Measurements from ENCODE around the gene RANBP6.
A peak's percentile ranks its signal among the peaks of the same experiment; 100 is the strongest.
"Not testable (repeated sequence)": the region's sequence is repeated elsewhere in the genome, so short reads cannot be mapped to it uniquely, and the experiment has no call there.

RANBP6 gene

DNA sequence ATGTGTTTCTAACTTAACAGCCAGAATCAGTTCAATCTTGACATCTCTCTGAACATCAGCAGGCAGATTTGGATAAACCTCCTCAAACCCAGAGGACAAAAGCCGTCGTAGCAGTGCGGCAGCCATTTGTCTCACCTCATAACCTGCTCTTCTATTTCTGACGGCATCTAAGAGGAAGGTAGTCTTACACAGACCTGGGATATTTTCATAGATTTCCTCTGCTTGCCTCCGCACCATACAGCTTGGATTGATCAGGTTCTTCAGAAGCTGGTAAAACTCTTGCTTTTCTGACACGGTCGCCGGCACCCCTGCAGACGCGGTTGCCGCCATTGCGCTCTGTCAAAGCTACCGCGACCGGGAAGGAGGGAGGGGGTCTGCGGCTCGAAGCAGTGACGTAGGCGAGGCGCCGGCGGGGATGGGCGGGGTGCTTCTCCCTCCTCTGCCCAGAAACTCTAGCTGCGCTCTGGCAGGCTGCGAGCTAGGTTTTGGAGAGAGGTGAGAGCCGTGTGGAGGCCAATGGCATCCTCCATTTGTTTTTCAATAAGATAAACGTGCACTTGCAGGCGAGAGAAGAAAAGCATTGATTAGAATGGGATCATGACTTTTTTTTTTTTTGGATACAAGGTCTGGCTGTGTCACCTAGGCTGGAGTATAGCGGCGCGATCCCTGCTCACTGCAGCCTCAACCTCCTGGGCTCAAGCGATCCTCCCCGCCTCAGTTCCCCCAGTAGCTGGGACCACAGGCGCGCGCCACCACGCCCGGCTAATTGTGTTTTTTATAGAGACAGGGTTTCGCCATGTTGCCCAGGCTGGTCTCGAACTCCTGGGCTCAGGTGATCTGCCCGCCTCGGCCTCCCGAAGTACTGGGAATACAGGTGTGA lies at the start of gene RANBP6:
TSS of gene RANBP6 (minus strand) at position 347 of the 880 bp plus-strand sequence. CDS start at position 330, 17 bp downstream.
- peak; percentile 81 for DNase-seq

DNA sequence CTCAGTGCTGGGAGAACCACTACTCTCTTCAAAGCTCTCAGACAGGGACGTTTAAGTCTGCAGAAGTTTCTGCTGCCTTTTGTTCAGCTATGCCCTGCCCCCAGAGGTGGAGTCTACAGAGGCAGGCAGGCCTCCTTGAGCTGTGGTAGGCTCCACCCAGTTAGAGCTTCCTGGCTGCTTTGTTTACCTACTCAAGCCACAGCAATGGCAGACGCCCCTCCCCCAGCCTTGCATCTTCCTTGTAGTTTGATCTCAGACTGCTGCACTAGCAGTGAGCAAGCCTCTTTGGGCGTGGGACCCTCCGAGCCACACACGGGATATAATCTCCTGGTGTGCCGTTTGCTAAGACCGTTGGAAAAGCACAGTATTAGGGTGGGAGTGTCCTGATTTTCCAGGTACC lies 47.7 kb upstream of the RANBP6 start:
- DNase-seq = not testable (repeated sequence)

DNA sequence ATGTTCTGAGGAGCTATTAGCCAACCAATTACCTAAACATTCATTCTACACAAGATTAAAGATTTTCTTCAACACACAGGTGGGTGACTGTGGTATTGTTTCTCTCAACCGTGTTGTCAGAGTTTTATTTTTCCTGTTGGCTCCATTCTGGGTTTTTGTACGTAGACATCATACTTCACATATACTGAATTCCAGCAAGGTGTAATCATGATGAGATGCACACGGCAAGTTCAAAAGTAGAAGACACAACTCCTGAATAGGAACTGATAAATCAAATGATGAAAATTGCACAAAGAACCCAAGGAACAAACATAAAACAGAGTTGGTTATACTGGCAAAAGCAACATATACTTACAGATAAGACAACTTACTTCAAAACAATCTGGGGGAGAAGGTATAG lies 40.2 kb upstream of the RANBP6 start:
- DNase-seq = no peak

DNA sequence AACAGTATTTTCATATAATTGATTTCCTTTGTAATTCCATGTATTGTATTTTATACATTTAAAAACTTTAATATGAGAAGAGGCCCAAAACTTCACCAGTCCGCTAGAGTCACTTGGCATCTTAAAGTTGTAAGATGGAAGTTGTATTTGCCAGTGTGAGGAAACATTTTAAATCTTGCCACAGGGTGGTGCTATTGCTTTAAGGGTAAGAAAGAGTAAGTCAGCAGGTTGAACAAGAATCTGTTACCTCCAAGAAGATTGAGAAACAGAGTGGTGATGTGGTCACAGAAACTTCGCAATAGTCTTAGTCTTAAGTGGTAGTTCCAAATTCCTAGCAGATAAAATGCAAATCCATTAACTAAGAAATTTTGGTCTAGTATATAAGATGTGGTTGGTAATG lies 39.8 kb upstream of the RANBP6 start:
- DNase-seq = peak; percentile 33

DNA sequence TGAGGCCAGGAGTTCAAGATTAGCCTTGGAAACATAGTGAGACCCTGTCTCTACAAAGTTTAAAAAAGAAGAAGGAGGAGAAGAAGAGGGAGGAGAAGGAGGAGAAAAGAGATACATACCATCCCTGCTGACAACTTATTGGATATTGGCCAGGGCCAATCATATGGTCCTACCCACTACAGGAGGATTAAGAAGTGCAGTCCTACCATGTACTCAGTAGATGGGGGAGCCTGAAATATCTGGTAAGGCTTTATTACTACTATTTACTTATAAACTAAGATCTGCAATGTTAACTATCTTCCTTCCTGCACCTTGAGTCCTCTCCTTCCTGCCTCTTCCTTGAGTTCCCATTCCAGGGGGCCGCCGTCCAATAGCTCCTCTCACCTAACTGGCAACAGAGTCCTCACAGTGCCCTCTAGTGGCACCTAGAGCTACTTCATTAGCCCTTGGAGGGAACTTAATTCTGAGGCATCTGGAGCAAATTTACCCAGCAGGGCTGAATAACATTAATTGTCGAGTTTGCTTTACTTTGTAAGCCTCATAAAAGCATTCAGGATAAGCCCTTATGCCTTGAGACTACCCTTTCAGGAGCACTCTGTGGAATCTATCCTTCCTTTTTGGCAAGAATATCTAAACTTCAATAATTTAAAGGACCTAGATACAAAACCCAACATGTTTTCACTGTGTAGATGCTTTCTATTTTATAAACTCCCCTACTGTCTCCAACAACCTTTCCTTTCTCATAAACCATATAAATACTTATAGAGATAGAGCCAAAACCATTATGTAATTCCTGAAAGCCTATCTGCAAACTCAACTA lies 39.1 kb upstream of the RANBP6 start:
- DNase-seq = peak; percentile 37

DNA sequence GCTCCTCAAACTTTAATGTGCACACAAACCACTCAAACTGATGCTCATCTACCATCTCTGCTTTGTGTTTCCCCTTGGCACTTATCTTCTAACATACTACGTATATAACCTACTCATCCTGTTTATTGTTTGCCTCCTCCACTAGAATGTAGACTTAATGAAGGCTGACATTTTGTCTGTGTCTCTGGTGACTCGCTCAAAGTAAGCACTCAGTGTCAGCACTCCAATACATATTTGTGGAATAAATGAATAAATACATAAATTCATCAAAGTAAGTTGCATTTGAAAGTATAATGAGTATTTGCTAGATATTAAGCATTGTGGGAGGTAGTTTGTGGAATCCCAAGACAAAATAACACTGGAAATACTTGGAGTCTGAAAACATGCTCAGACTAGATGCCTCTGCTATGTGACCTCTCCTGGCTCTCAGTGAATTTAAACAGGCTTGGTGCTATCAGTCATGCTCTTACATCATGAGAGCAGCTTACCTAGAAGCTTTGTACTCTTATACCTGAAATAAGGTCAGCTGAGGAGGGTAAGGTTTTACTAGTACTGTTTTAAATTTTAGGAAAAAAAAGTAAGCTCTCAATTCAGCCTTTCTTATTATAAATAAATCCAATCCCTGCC lies 37.0 kb upstream of the RANBP6 start:
- no peak for DNase-seq

DNA sequence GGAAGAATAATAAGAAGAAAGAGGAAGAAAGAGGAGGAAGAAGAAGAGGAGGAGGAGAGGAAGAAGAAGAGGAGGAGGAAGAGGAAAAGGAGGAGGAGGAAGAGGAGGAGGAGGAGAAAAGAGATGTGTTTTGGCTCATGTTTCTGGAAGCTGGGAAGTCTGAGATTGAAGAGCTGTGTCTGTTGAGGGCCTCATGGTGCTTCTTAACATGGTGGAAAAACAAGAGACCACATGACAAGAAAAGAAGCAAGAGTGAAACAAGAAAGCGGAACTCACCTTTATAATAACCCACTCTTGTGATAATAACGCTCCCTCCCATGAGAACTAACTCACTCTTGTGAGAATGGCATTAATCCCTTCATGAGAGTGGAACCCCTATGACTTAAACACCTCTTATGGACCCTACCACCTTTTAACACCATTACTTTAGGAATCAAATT lies 36.1 kb upstream of the RANBP6 start:
- no peak for DNase-seq

DNA sequence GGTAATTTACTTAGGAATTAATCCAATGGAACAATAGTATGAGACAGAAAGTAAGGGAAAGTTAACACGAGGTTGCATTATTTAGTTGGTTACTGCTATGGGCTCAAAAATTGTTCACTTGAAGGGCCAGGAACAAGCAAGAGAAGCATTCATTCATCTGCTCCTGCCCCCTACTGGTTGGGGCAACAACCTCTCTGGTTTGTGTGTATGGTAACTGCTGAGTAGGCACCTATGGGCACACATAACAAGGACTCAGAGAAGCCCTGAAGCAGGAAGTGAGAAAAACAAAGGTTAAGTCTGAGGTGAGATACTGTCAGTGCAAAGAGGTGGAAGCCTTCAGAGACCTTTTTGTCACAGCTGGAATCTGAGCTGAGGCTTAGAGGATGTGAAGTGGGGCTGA lies 34.4 kb upstream of the RANBP6 start:
- no peak for DNase-seq

DNA sequence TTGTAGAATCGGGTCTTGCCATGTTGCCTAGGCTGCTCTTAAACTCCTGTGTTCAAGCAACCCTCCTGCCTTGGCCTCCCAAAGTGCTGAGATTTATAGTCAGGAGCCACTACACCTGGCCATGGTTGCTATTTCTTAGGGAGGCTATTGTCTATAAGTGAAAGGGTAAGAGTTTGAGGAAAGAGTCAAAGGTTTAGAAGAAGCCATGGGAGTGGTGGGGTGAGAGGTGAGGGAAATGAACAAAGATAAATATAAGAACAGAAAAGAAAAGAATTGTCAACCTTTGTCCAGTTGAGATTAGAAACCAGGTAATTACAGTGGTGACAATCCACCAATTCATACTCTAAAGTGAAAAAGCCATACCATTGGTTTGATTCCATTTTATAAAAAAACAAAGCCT lies 32.6 kb upstream of the RANBP6 start:
- no peak for DNase-seq

DNA sequence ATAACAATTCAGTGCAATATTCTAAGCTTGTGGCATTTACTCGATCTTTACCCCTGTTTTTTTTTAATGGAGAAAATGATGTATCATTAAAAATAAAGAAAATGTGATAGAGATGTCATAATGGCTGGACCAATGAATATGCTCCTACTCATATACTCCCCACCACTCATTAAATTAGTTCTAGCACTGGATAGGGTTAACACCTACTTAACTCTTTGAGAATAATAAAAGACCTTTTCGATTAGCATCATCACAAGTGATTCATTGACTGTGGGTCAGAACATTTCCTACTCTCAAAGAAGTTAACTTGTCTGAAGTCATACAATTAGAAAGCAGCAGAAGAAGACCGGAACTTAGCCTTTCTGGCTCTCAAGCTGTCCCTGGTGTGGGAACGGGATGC lies 31.6 kb upstream of the RANBP6 start:
- no peak for DNase-seq

DNA sequence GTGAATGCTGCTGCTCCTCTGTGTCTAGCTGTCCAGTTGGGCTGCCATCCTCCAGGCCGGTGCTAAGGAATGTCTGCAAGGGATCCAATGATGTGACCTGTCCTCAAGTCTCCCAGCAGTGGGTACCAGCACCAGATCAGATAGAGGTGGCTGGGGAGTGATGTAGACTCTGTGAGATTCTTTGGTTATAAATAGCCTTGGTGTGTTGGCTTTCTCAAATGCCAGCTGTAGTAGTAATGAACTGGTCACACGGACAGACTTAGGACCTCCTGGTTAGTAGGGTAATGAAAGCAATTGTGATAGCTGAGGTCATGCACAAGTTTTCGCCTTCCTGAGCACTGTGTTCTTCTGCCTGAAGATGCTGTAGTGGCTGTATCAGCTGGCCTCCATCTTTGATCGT lies 29.9 kb upstream of the RANBP6 start:
- no peak for DNase-seq

DNA sequence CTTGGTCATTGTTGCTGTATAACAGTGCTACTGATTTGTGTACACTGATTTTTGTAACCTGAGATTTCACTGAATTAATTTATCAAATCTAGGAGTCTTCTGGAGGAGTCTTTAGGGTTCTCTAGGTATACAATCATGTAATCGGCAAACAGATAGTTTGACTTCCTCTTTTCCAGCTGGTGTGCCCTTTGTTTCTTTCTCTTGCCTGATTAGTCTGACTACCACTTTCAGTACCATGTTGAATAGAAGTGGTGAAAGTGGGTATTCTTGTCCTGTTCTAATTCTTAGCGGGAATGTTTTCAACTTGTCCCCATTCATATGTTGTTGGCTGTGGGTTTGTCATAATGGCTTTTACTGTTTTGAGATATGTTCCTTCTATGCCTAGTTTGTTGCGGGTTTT lies 24.7 kb upstream of the RANBP6 start:
- DNase-seq = no peak

DNA sequence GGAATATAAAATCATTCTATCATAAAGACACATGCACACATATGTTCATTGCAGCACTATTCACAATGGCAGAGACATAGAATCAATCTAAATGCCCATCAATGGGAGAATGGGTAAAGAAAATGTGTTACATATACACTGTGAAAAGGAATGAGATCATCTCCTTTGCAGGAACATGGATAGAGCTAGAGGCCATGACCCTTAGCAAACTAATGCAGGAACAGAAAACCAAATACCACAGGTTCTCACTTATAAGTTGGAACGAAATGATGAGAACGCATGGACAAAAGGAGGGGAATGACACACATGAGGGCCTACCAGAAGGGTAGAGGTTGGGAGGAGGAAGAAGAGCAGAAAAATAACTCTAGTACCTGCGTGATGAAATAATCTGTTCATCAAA lies 21.0 kb upstream of the RANBP6 start:
- no peak for DNase-seq

DNA sequence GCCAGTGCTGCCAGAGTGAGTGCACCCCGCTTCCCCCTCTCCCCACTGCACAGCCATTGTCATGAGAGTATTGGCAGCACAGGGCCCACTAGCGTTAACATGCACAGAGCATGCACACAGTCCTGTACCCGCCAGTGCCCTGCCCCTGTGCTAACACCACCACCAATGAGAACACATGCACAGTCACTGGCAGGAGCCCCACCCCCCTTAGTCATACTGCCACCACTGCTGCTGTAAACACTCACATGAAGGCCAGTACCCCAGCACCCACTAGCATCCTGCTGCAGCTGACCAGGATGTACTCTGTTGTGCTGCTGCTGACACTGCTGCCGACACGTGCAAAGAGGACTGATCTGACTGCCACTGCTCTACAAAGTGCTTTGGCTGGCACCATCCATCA lies 19.5 kb upstream of the RANBP6 start:
- no peak for DNase-seq

DNA sequence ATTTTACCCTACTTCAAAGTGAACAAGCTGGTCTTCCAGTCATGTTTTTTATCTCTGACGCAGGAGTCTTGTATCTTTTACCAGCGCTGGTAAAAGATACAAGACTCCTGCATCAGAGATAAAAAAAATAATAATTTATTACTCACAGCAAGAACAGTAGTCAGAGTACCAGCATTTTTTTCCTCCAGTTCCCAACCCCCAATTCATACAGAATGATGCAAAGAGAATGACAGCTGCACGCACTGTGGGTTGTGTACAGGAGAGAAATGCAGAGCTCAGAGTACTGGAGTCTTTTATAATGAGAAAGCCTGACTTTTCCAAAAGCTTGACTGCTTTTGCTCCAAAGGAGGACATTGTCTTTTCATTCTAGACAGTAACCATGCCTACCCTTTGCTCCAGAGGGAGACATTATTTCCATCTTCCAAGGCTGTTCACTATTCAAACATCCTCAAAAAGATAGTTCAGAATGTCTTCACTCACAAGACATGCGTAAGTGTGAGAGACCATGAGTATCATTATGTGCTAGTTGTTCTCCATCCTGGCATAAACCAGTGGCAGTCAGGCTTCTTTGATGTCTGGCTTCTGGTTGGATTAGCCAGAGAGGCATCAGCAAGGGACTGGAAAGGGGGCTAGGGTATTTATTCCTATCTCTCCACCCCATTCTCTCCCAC lies 14.3 kb upstream of the RANBP6 start:
- no peak for DNase-seq

DNA sequence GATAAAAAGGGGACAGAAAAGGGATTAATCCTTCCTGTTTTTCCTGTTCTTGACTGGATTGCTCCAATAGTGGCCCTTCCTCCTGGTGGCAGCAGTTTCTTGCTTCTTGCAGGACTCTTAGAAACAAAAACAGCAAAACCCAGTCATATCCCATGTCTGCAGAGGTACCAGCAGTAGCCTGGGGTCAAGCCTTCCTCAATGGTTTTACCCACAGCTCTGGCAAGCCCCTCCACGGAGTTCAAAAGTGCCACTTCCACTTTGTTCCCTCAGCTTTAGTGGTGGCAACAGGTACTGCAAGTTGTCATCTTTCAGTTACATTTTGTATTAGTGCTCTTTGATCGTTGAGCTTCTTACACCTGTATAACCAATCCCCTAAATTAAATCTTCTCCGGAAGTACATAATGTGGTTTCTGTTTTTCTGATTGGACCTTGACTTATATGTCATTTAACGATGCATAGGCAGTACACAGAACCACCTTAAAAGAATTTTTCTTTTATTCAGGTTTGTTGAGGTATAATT lies 8.7 kb upstream of the RANBP6 start:
- no peak for DNase-seq

DNA sequence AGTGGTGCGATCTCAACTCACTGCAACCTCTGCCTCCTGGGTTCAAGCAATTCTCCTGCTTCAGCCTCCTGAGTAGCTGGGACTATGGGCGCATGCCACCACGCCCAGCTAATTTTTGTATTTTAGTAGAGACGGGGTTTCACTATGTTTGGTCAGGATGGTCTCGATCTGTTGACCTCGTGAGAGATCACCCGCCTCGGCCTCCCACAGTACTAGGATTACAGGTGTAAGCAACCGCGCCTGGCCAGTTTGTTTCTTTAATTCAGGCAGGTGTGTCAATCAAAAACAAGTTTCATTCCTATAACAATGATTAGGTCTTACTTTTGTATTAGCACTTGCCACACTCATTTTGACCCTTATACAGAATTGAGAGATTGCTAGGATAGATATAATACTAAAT lies 1.6 kb upstream of the RANBP6 start:
- not testable (repeated sequence) for DNase-seq

DNA sequence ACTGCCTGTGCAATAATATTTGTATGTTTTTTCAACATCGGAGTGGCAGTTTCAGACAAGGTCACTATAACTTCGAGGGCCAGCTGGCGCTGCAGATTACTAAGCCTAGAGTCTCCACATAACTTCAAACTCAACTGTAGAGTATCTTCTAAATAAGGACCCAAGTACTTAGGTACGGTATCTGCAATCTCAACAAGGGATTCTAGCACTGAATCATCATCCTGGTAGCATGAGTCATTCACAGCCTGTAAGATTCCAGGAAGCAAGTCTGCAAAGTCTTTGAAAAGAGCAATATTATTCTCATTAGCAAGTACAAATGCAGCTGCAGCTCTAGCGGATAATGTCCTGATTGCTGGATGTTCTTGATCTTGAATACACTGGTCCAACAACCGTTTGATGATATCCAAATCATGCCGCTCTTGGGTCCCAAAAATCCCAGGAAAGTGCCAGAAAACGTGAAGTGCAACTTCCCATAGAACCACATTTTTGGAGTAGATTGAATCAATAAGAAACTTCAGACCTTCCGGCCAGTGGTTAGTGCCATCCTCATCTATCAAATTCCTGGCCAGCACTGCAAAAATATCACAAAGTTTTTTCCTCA lies 654 bp downstream of the RANBP6 start:
- no peak for DNase-seq

DNA sequence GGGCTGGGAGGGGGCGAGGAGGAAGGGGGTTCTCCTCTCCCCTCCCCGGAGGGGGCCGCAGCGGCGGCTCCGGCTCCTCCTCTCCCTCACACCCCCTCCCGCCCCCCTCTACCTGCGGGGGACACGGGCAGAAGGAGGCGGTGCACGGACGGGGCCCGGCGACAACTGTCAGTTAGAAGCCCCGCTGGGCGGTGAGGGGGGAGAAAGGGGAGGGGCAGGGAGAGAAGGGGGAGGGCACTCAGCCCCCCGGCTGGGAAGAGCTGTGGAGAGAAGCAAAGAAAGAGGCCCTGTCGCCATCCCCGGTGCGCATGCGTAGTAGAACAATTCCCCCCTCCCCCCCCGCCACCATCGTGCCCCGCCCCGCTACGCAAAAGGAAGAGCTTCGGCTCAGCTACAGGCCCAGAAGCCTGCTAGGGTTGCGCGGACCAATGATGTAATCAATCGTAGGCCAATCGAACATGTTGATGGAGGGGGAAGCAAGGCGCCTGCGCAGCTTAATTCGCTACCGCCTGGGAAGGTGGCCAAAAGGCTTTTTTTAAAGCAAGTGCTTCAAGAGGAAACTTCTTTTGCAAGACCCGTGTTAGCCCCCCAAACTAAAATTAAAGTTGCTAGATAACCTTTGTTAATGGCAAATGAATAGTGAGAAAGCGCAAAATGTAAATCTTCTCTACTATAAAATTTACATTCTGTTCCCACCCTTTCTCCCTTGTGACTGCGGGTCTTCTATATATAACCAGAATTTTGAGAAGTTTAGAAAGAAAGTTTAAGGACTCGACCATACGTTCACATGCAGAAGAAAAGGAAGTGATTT lies 7.0 kb downstream of the RANBP6 start:
- DNase-seq = peak; percentile 95

DNA sequence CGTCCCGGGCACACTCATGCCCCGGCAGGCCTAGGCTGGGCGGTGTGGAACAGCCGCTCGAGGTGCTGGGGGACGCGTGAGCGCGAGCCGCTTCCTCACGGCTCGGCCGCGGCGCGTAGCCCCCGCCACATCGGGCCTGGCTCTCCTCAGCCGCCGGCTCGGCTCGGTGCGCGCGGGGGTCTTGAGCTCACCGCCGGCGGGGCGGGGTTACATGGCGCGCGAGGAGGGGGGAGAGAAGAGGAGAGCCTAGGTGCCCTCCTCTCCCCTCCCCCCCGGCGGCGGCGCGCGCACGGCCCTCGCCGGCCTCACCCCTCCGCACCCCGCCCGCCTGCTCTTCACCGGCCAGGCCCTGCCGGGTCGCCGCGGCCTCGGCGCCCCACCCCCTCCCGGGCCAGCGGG lies 7.7 kb downstream of the RANBP6 start:
- DNase-seq = no peak

DNA sequence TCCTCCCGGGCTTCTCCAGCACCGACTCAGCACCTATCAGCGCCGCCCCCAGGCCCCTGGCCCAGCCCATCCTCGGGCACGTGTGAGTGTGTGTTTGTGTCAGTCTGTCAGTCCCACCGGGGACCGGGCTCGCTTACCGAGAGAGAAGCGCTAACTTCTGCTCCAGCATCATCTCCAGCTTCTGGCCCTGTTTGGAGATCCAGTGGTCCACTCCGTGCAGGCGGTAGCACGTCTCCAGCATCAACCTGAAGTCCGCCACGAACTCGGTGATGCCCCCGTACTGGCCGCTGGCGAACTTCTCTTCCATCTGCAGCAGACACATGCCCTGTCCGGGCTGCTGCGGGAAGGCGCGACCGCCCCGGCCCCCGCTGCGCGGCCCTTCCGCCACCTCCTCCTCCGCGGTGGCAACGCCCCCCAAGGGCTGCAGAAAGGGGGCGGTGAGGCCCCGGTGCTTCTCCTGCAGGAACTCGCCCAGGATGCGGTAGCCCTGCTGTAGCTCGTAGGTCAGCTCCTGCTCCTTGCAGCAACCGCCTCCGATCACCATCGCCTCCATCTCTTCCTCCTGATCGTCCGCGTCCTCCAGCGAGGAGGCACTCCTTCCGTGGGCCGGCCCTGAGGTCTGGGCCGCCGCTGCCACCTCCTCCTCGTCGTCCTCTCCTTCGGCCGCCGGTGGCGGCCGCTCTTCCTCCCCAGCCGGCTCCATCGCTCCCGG lies 8.2 kb downstream of the RANBP6 start:
- peak; percentile 88 for DNase-seq

Data from NCI-H1048 (cell line).